BE2C (cell line): ENCODE results near the gene SMPD3.

Experiments used
- DNase-seq: peaks from one replicate; pipeline ENCODE4 v3.0.0-alpha.2; 2020
- H3K27me3 ChIP-seq: fragments of 250-450 bp; sonication (Bioruptor Pico); 2 replicates; pipeline ENCODE4 v1.5.1; 2020; ENCODE audit warnings: mild to moderate bottlenecking
- H3K36me3 ChIP-seq: fragments of 250-450 bp; sonication (Bioruptor Pico); 2 replicates; pipeline ENCODE4 v1.5.1; 2020; ENCODE audit warnings: mild to moderate bottlenecking
- H3K4me1 ChIP-seq: fragments of 250-450 bp; sonication (Bioruptor Pico); 2 replicates; pipeline ENCODE4 v1.5.1; 2020
- H3K4me3 ChIP-seq: 2 replicates; pipeline ENCODE4 v1.5.1; 2011; ENCODE audit warnings: low read depth, low read length
- H3K9me3 ChIP-seq: fragments of 250-450 bp; sonication (Bioruptor Pico); 2 replicates; pipeline ENCODE4 v1.5.1; 2020
- TF ChIP-seq, protein P1 (sequence below): IDR thresholded peaks from 2 replicates; pipeline ENCODE4 v1.5.1; 2012; ENCODE audit warnings: mild to moderate bottlenecking, low read depth, low read length

SMPD3 gene

DNA sequence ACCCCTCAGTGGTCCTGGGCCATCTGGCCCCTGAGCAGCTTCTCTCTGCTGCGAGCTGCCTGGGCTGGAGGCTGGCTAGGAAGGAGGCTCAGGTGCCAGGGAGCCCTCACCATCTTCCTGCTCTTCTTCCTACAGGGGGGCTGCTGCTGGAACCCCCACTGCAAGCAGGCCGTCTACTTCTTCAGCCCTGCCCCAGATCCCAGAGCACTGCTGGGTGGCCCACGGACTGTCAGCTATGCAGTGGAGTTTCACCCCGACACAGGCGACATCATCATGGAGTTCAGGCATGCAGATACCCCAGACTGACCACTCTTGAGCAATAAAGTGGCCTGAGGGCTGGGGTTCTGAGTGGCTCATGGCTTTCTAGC is 91.4 kb downstream of the SMPD3 start:
- Histone ChIP-seq H3K9me3 (no peaks in the 10 kb centered on the region), H3K27me3 (no peaks in the 10 kb centered on the region), H3K4me1 (peaks cover 10% of the 10 kb centered on the region), H3K4me3 (no peak overlapping the region), H3K36me3 (peaks cover 57% of the 10 kb centered on the region)
- TF ChIP-seq, protein P1, sequence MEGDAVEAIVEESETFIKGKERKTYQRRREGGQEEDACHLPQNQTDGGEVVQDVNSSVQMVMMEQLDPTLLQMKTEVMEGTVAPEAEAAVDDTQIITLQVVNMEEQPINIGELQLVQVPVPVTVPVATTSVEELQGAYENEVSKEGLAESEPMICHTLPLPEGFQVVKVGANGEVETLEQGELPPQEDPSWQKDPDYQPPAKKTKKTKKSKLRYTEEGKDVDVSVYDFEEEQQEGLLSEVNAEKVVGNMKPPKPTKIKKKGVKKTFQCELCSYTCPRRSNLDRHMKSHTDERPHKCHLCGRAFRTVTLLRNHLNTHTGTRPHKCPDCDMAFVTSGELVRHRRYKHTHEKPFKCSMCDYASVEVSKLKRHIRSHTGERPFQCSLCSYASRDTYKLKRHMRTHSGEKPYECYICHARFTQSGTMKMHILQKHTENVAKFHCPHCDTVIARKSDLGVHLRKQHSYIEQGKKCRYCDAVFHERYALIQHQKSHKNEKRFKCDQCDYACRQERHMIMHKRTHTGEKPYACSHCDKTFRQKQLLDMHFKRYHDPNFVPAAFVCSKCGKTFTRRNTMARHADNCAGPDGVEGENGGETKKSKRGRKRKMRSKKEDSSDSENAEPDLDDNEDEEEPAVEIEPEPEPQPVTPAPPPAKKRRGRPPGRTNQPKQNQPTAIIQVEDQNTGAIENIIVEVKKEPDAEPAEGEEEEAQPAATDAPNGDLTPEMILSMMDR = no peak
- no peak for DNase-seq

DNA sequence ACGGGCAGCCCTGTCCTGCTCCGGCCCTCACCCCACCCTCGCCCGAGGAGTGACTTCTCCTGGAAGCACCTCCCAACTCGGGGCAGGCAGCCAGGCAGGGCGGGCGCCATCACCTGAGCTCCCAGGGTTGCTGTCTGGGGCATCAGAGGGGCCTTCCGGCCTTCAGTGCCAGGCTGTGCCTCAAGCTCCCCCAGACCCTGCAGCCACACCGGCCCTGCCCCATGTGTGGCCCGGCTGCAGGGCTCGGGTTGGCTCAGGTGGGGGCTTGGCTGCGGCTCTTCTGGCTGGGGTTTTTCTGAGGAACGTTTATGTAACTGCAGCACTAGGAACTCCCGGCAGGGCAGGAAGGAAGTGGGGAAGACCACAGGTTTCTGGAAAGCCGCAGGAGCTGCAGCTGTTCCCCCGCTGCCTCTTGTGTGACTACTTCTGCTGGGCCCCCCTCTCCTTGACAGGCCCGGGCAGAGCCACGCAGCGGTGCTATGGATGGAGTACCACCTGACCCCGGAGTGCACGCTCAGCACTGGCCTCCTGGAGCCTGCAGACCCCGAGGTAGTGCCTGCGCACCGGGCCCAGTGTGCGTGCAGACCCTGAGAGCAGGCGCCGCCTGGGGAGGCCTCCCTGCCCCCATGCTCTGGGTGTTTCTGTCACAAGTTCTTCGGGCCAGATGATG is 91.9 kb downstream of the SMPD3 start:
- TF ChIP-seq, protein P1 = no peak

GRCh38 chr16:68355447-68356248 is 92.7 kb downstream of the SMPD3 start:
- no peak for DNase-seq
- Histone ChIP-seq H3K27me3 (no peaks in the 10 kb centered on the region), H3K4me3 (no peak overlapping the region), H3K36me3 (peaks cover 61% of the 10 kb centered on the region), H3K9me3 (no peaks in the 10 kb centered on the region), H3K4me1 (no peaks in the 10 kb centered on the region)
- TF ChIP-seq, protein P1 = peak; percentile 21; the same call in 1 of the 2 replicates

More for the DNA sequence above, 91.9 kb downstream of the SMPD3 start:
- H3K27me3 ChIP-seq = no peaks in the 10 kb centered on the region
- peaks cover 57% of the 10 kb centered on the region for H3K36me3 ChIP-seq
- no peak for DNase-seq
- no peak overlapping the region for H3K4me3 ChIP-seq
- peaks cover 5% of the 10 kb centered on the region; the same call in 1 of the 2 replicates for H3K4me1 ChIP-seq
- H3K9me3 ChIP-seq = no peaks in the 10 kb centered on the region

DNA sequence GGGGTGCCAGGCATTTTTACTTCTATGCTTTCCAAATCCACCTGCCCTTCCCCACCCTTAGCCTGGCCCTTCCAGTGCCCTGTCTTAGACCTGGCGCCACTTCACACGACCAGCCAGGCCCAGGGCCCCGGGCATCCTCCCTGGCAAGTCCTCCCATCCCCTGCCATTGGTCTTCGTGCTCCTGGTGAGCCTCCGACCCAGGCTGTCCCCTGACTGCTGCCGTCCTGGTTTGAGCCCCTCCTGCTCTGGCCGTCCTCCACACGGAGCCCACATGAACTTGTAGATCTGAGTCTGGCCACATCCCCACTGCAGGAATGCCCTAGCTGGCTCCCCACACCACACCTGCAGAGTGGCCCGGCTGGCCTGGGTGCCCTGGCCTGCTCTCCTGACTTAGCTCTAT is 93.5 kb downstream of the SMPD3 start:
- DNase-seq = no peak
- Histone ChIP-seq H3K4me3 (no peak overlapping the region), H3K36me3 (peaks cover 63% of the 10 kb centered on the region), H3K4me1 (no peaks in the 10 kb centered on the region), H3K9me3 (no peaks in the 10 kb centered on the region), H3K27me3 (no peaks in the 10 kb centered on the region)
- TF ChIP-seq, protein P1 = no peak

- TF ChIP-seq, protein P1 = no peak
- H3K36me3 ChIP-seq = peaks cover 75% of the 10 kb centered on the region
- no peaks in the 10 kb centered on the region for H3K27me3 ChIP-seq
- no peak for DNase-seq
- H3K4me1 ChIP-seq = no peaks in the 10 kb centered on the region
- H3K4me3 ChIP-seq = no peak overlapping the region
- H3K9me3 ChIP-seq = no peaks in the 10 kb centered on the region
Observed at GRCh38 chr16:68353366-68353765, 94.9 kb downstream of the SMPD3 start.

DNA sequence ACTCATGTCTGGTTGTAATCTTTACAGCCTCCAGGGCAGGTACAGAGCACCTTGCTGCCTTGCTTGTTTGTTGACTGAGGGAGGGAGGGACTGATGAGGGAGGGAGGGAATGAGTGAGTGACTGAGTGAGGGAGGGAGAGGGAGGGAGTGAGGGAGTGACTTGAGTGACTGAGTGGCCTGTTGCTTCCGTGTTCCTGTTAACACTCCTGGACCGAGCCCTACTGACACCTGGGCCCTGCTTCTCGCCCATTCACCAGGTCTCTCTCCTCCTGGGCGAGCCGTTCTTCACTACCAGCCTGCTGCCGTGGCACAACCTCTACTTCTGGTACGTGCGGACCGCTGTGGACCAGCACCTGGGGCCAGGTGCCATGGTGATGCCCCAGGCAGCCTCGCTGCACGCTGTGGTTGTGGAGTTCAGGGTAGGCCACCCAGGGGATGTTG is 96.3 kb downstream of the SMPD3 start:
- Histone ChIP-seq H3K4me1 (no peaks in the 10 kb centered on the region), H3K4me3 (no peak overlapping the region), H3K36me3 (peaks cover 73% of the 10 kb centered on the region), H3K9me3 (no peaks in the 10 kb centered on the region), H3K27me3 (no peaks in the 10 kb centered on the region)
- TF ChIP-seq, protein P1 = no peak
- no peak for DNase-seq
